GM21528 (cell line): ENCODE measurements around the gene GPR42.
"Not testable (repeated sequence)": the region's sequence is repeated elsewhere in the genome, so short reads cannot be mapped to it uniquely, and the experiment has no call there.

Source experiments
- ATAC-seq: cut with Tn5 transposase; IDR thresholded peaks from one replicate; pipeline ENCODE4 v1.9.1; 2021; ENCODE audit warnings: mild to moderate bottlenecking, moderate library complexity; ENCODE audit not compliant: unreplicated experiment, low FRiP score

GPR42 gene

GRCh38 chr19:35346193-35347052 is 24.4 kb upstream of the GPR42 start:
- ATAC-seq: no peak

- peak; percentile 59 for ATAC-seq
Observed at GRCh38 chr19:35347171-35347929, 23.5 kb upstream of the GPR42 start, which contains the start of gene FFAR1. FFAR1 (plus strand) TSS chr19:35347902; CDS start chr19:35351552, 3,650 bp downstream.

GRCh38 chr19:35347930-35348298 is 23.0 kb upstream of the GPR42 start:
- ATAC-seq: no peak

GRCh38 chr19:35348911-35349611 is 21.8 kb upstream of the GPR42 start:
- no peak for ATAC-seq

DNA sequence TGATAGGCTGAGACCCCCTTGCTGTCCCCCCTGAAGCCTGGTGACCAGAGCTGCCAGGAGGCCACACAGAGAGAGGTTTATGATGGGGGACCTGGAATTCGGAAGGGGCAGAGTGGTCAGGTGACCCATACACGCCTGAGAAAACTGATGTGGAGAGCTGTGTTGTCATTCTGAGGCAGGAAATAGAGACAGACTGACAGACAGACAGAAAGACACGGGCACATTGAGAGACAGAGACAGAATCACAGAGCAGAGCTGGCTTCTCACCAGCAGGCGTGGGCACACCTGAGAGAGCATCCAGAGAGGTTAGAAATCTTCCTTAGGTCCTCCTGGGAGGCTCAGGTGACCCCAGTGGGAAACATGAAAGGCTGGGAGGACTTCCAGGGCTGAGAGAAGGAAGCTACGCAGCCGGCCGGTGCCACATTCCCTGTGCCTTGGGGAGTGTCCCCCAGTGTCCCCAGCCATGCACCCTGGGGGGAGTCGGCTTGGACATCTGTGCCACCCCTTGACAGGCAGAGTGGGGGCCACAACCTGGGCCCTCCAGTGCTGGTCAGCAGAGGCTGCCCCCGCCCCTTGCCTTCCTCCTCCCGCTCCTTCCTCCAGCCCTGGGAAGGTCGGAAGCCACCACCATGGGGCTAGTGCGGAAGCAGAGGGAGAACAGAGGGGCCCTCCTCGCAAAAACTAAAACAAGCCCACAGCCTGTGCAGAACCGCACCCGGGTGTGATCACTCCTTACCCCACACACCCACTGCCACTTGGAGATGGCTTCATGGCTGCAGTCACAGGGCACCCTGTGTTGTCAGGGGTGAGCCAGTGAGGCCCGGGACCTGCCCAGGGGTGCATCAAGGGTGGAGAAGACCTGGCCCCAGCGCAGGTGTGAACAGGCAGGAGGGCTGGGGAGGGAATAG is 21.0 kb upstream of the GPR42 start:
- no peak for ATAC-seq

- ATAC-seq: no peak
Observed at GRCh38 chr19:35350591-35350990, 20.3 kb upstream of the GPR42 start.

DNA sequence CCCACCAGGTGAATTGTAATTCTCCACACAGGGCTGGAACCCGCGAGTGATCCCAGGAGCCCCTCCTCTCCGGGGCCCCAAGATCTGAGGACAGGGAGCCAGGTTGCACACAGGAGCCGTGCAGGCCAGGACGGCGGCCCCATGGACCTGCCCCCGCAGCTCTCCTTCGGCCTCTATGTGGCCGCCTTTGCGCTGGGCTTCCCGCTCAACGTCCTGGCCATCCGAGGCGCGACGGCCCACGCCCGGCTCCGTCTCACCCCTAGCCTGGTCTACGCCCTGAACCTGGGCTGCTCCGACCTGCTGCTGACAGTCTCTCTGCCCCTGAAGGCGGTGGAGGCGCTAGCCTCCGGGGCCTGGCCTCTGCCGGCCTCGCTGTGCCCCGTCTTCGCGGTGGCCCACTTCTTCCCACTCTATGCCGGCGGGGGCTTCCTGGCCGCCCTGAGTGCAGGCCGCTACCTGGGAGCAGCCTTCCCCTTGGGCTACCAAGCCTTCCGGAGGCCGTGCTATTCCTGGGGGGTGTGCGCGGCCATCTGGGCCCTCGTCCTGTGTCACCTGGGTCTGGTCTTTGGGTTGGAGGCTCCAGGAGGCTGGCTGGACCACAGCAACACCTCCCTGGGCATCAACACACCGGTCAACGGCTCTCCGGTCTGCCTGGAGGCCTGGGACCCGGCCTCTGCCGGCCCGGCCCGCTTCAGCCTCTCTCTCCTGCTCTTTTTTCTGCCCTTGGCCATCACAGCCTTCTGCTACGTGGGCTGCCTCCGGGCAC is 19.3 kb upstream of the GPR42 start:
- no peak for ATAC-seq

- no peak for ATAC-seq
Observed at GRCh38 chr19:35352177-35352447, 18.8 kb upstream of the GPR42 start.

DNA sequence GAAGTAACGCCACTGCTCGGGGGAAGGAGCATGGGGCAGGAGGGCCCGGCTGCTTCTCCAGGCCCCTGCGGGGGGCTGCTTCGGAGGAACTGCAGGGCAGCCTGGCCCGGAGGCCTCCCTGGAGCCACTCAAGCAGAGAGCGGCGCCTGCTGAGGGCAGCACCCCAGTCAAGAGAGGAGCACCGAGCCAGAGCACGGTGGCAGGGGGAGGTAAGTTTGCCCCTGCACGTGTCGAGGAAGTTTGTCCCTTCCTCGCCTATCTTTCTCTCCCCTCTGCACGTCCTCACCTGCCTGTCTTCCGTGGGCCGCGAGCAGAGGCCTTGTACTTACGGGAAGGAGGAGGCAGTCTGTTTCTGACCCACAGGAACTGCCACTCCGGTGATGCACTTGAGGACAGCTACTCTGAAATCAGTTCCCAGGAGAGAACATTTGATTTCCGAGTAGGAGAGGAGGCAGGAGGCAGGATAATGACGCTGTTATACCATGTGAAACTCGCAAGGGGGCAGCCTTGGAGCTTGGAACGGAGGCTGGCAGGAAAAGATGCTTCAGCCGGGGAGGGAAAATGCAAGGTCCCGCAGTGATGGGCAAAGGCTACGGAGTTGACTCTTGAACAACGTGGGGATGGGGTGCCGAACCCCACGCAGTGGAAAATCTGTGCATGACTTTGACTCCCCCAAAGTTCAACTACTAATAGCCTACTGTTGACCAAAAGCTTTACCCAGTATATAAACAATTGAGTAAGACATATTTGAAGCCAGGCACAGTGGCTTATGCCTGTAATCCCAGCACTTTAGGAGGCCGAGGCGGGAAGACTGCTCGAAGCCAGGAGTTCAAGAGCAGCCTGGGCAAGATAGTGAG is 18.2 kb upstream of the GPR42 start:
- no peak for ATAC-seq

DNA sequence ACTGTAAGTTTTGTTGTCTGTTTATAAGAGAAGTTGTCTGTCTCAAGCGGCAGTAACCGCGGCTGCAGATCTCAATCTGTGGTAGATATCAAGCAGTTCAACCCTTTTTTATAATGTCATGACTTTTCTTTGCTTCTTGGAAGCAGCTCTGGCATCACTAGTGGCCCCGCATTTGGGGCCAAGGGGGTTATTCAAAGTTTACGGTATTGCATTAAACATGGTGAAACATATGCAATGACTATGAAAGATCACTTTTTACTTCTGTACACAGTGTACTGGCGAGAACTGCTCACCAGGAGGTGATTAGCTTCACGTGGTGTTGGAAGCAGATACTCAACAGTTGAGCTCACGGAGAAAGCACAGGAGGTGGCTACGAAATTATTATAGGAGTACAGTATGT is 17.2 kb upstream of the GPR42 start:
- ATAC-seq: no peak

DNA sequence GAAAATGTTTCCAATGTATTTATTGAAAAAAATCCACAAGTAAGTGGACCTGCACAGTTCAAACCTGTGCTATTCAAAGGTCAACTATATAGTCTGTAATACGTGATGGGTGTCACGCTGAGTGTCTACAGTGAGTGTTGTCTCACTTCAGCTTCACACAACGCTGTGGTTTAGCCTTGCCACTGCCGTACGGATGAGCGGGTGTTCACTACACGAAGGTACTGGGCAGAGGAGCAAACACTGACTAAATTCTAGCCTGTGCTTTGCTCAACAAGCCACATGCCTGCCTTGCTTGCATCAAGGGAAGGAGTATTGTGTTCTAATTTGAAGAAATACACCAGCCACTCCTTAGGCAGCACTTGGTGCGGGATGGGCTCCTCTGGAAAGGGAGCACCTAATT is 16.0 kb upstream of the GPR42 start:
- ATAC-seq: no peak

DNA sequence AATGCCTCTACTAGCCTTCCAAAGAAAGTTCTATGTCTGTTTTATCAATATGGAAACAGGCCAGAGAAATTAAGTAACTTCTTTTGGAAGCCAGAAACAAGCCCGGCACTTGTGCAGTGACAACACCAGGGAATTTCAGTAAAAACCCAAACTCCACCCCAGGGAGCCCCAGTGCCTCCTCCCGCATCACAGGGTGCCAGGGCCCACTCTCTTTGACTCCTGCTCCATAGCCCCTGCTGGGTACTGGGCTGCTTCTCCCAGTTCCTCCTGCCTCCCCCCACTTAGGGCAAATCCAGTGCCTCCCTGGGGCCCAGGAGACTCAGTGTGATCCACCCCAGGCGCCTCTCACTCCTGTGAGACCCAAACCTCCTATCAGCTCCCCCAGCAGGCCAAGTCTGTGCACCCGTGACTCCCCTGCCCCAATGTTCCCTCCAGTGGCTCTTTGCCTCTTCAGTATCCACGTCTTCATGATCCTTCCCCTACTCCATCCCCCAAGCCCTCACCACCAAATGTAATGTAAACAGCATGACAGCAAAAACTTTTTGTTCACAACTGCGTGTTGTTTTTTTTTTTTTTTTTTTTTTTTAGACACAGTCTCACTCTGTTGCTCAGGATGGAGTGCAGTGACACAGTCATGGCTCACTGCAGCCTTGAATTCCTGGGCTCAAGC is 14.9 kb upstream of the GPR42 start:
- no peak for ATAC-seq

- ATAC-seq: no peak
Observed at GRCh38 chr19:35357867-35358573, 12.8 kb upstream of the GPR42 start, which contains the start of gene FFAR3. FFAR3 (plus strand) TSS chr19:35358460; CDS start chr19:35358891, 431 bp downstream.

DNA sequence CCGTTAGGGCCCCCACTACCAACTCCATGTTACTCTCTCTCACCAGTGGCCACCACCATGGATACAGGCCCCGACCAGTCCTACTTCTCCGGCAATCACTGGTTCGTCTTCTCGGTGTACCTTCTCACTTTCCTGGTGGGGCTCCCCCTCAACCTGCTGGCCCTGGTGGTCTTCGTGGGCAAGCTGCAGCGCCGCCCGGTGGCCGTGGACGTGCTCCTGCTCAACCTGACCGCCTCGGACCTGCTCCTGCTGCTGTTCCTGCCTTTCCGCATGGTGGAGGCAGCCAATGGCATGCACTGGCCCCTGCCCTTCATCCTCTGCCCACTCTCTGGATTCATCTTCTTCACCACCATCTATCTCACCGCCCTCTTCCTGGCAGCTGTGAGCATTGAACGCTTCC is 12.0 kb upstream of the GPR42 start:
- not testable (repeated sequence) for ATAC-seq

GRCh38 chr19:35359395-35359794 is 11.5 kb upstream of the GPR42 start:
- ATAC-seq: not testable (repeated sequence)

GRCh38 chr19:35360081-35360480 is 10.8 kb upstream of the GPR42 start:
- not testable (repeated sequence) for ATAC-seq

- no peak for ATAC-seq
Observed at GRCh38 chr19:35360880-35361420, 9.9 kb upstream of the GPR42 start.
